ENCODE measurements around the gene EMC9.

Gene EMC9

GRCh38 chr14:24177041-24177825, 35.8 kb upstream of the EMC9 start:
- no peak for DNase-seq (ENCODE audit: low read depth)

GRCh38 chr14:24176599-24176998, 35.2 kb upstream of the EMC9 start:
- DNase-seq (ENCODE audit: low read depth) = no peak

GRCh38 chr14:24172871-24173281, 31.5 kb upstream of the EMC9 start:
- DNase-seq (ENCODE audit: low read depth) = no peak

GRCh38 chr14:24172261-24172860, 31.0 kb upstream of the EMC9 start:
- DNase-seq (ENCODE audit: low read depth) = no peak

- no peak for DNase-seq (ENCODE audit: low read depth)
These were observed 30.2 kb upstream of the EMC9 start, which contains the start of gene REC8 for GRCh38 chr14:24171422-24172260. TSS of gene REC8 (plus strand) at chr14:24172080. CDS start at chr14:24172553, 473 bp downstream.

GRCh38 chr14:24167469-24168114, 26.2 kb upstream of the EMC9 start:
- no peak for DNase-seq (ENCODE audit: low read depth)

GRCh38 chr14:24165785-24166184, 24.4 kb upstream of the EMC9 start:
- DNase-seq (ENCODE audit: low read depth) = no peak

GRCh38 chr14:24164518-24164991, 23.2 kb upstream of the EMC9 start:
- no peak for DNase-seq (ENCODE audit: low read depth)

- DNase-seq (ENCODE audit: low read depth) = no peak
These were observed 20.7 kb upstream of the EMC9 start for GRCh38 chr14:24162093-24162492.

- DNase-seq (ENCODE audit: low read depth) = peak; percentile 94
These were observed 19.7 kb upstream of the EMC9 start, which contains the start of gene IRF9 for GRCh38 chr14:24160850-24161804. TSS of gene IRF9 (plus strand) at chr14:24161265. CDS start at chr14:24162145, 880 bp downstream.

- no peak for DNase-seq (ENCODE audit: low read depth)
These were observed 19.1 kb upstream of the EMC9 start for GRCh38 chr14:24160499-24160849.

- no peak for DNase-seq (ENCODE audit: low read depth)
These were observed 18.5 kb upstream of the EMC9 start for GRCh38 chr14:24159777-24160498.

GRCh38 chr14:24157331-24157730, 15.9 kb upstream of the EMC9 start:
- no peak for DNase-seq (ENCODE audit: low read depth)

- DNase-seq (ENCODE audit: low read depth) = no peak
These were observed 15.4 kb upstream of the EMC9 start for GRCh38 chr14:24156840-24157239.

GRCh38 chr14:24155100-24155499, 13.7 kb upstream of the EMC9 start:
- no peak for DNase-seq (ENCODE audit: low read depth)

GRCh38 chr14:24151404-24152080, 10.2 kb upstream of the EMC9 start:
- no peak for DNase-seq (ENCODE audit: low read depth)

- no peak for DNase-seq (ENCODE audit: low read depth)
These were observed 9.6 kb upstream of the EMC9 start for GRCh38 chr14:24150993-24151392.

- no peak for DNase-seq (ENCODE audit: low read depth)
These were observed 9.2 kb upstream of the EMC9 start for GRCh38 chr14:24150567-24150966.

GRCh38 chr14:24150061-24150460, 8.7 kb upstream of the EMC9 start:
- no peak for DNase-seq (ENCODE audit: low read depth)
